Measurements from ENCODE around the gene PMFBP1. TPM values are rescaled to one million over a fixed set of nuclear protein-coding genes. Genes with fewer than 3 reads are reported as not detected.

Gene PMFBP1
- polyA plus RNA-seq, 1 donor (not counting 4 experiments of a cell fraction or from before 2014, with no cell fraction given), result 0.92 TPM

DNA sequence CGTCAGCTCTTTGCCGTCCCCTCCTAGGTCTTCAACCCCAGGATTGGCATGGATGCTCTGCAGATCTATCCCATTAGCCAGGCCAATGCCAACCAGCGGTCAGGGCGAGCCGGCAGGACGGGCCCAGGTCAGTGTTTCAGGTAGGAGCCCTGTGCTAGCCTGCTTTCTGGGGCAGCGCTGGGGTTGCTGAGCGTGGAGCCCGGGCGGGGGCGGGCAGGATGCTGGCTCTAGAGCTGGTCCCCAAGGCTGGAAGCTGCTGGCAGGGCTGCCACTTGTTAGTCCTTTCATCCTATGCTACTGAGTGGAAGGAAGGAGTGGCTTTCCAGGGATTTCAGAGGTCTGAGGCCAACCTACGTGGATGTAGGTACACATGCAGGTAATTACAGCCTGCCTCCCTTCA, 66.0 kb downstream of the PMFBP1 start:
- Histone ChIP-seq H3K9ac (ENCODE audit: control insufficient read depth, extremely low read depth, insufficient read depth, low read length) (no peak overlapping the region), H3K27me3 (ENCODE audit: control insufficient read depth, extremely low read depth, insufficient read depth, low read length) (no peaks in the 10 kb centered on the region), H3K4me1 (ENCODE audit: control insufficient read depth, extremely low read depth, insufficient read depth, low read length) (no peaks in the 10 kb centered on the region), H3K9me1 (ENCODE audit: control insufficient read depth, extremely low read depth, insufficient read depth, low read length) (no peaks in the 10 kb centered on the region), H3K27ac (ENCODE audit: control insufficient read depth, insufficient read depth, low read length) (no peak overlapping the region), H3K9me3 (ENCODE audit: control insufficient read depth, low read depth, low read length) (no peaks in the 10 kb centered on the region), H4K20me1 (ENCODE audit: control insufficient read depth, extremely low read depth, insufficient read depth, low read length) (no peaks in the 10 kb centered on the region), H3K4me2 (ENCODE audit: control insufficient read depth, extremely low read depth, insufficient read depth, low read depth, low read length) (no peak overlapping the region), H3K36me3 (ENCODE audit: control insufficient read depth in 2 of 2, extremely low read depth in 1 of 2, insufficient read depth in 2 of 2, low read length in 2 of 2) (peaks cover 61 to 68% of the 10 kb centered on the region in 2 experiments), H2AFZ (ENCODE audit: control insufficient read depth, low read length) (no peak overlapping the region), H3K4me3 (ENCODE audit: control insufficient read depth in 2 of 3, extremely low read depth in 1 of 3, insufficient read depth in 2 of 3, low read depth in 1 of 3, low read length in 3 of 3) (no peak overlapping the region), H3K79me2 (ENCODE audit: control insufficient read depth, insufficient read depth, low read length) (no peaks in the 10 kb centered on the region)
- FAIRE-seq, result no peak
- no peak for DNase-seq (ENCODE audit: low read depth, low spot score)
- dilution Hi-C loops (cut with MboI; ENCODE audit: extremely low pct_ligation_motif_present, low sequenced_read_pairs), result no loop called here
- TF ChIP-seq, protein P1, sequence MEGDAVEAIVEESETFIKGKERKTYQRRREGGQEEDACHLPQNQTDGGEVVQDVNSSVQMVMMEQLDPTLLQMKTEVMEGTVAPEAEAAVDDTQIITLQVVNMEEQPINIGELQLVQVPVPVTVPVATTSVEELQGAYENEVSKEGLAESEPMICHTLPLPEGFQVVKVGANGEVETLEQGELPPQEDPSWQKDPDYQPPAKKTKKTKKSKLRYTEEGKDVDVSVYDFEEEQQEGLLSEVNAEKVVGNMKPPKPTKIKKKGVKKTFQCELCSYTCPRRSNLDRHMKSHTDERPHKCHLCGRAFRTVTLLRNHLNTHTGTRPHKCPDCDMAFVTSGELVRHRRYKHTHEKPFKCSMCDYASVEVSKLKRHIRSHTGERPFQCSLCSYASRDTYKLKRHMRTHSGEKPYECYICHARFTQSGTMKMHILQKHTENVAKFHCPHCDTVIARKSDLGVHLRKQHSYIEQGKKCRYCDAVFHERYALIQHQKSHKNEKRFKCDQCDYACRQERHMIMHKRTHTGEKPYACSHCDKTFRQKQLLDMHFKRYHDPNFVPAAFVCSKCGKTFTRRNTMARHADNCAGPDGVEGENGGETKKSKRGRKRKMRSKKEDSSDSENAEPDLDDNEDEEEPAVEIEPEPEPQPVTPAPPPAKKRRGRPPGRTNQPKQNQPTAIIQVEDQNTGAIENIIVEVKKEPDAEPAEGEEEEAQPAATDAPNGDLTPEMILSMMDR (optimal IDR thresholded peaks at IDR 0.05 in 1 of 3, IDR thresholded peaks at IDR 0.05 in 1 of 3, conservative IDR thresholded peaks at IDR 0.05 in 1 of 3; ENCODE audit: extremely low read depth in 1 of 3, insufficient read depth in 2 of 3, low read length in 3 of 3), result no peak
- no peak for TF ChIP-seq EZH2 (IDR thresholded peaks at IDR 0.05; ENCODE audit: low read length)

DNA sequence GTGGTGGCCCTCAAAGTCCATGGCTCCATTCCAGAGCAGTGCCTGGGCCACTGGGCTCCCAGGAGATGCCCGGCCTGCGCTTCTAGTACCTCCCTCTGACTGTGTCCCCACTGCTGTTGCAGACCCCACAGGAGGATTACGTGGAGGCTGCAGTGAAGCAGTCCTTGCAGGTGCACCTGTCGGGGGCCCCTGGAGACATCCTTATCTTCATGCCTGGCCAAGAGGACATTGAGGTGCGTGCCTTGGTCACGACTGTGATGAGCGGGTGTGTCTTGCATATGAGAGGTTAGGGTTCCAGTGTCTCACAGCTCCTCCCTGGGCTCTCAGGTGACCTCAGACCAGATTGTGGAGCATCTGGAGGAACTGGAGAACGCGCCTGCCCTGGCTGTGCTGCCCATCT, 67.0 kb downstream of the PMFBP1 start:
- Histone ChIP-seq H3K4me3 (ENCODE audit: control insufficient read depth in 2 of 3, extremely low read depth in 1 of 3, insufficient read depth in 2 of 3, low read depth in 1 of 3, low read length in 3 of 3) (no peak overlapping the region), H3K9me3 (ENCODE audit: control insufficient read depth, low read depth, low read length) (no peaks in the 10 kb centered on the region), H3K36me3 (ENCODE audit: control insufficient read depth in 2 of 2, extremely low read depth in 1 of 2, insufficient read depth in 2 of 2, low read length in 2 of 2) (peaks cover 60 to 68% of the 10 kb centered on the region in 2 experiments), H3K9ac (ENCODE audit: control insufficient read depth, extremely low read depth, insufficient read depth, low read length) (no peak overlapping the region), H3K4me2 (ENCODE audit: control insufficient read depth, extremely low read depth, insufficient read depth, low read depth, low read length) (no peak overlapping the region), H3K4me1 (ENCODE audit: control insufficient read depth, extremely low read depth, insufficient read depth, low read length) (no peaks in the 10 kb centered on the region), H2AFZ (ENCODE audit: control insufficient read depth, low read length) (no peak overlapping the region), H3K9me1 (ENCODE audit: control insufficient read depth, extremely low read depth, insufficient read depth, low read length) (no peaks in the 10 kb centered on the region), H3K27ac (ENCODE audit: control insufficient read depth, insufficient read depth, low read length) (no peak overlapping the region), H3K79me2 (ENCODE audit: control insufficient read depth, insufficient read depth, low read length) (no peaks in the 10 kb centered on the region), H4K20me1 (ENCODE audit: control insufficient read depth, extremely low read depth, insufficient read depth, low read length) (no peaks in the 10 kb centered on the region), H3K27me3 (ENCODE audit: control insufficient read depth, extremely low read depth, insufficient read depth, low read length) (no peaks in the 10 kb centered on the region)
- DNase-seq (ENCODE audit: low read depth, low spot score) (no peak), FAIRE-seq (no peak)
- dilution Hi-C loops (cut with MboI; ENCODE audit: extremely low pct_ligation_motif_present, low sequenced_read_pairs), result no loop called here
- TF ChIP-seq, protein P1 (optimal IDR thresholded peaks at IDR 0.05 in 1 of 3, IDR thresholded peaks at IDR 0.05 in 1 of 3, conservative IDR thresholded peaks at IDR 0.05 in 1 of 3; ENCODE audit: extremely low read depth in 1 of 3, insufficient read depth in 2 of 3, low read length in 3 of 3), result no peak
- no peak for TF ChIP-seq EZH2 (IDR thresholded peaks at IDR 0.05; ENCODE audit: low read length)

Measured in keratinocyte (primary cell).